Prostate gland (tissue), 2 donors: ENCODE results near the gene PGM3.

Experiments used
- CTCF ChIP-seq, 4 experiments: fragments of 200-600 bp in 2 of 4; fragments of 450-650 bp in 2 of 4; sonication (generic) in 2 of 4; IDR thresholded peaks; 1 replicate in 3 of 4; 2 replicates in 1 of 4; pipeline ENCODE4 v1.5.1; 2016 to 2019; ENCODE audit warnings: antibody characterized with exemption in 4 of 4, mild to moderate bottlenecking in 2 of 4, moderate library complexity in 2 of 4
- POLR2A ChIP-seq: fragments of 450-650 bp; IDR thresholded peaks from one replicate; pipeline ENCODE4 v1.6.1; 2016; ENCODE audit warnings: antibody characterized with exemption, mild to moderate bottlenecking

GRCh38 chr6:83169106-83169505 lies 24.0 kb downstream of the PGM3 start:
- no peak for TF ChIP-seq CTCF (IDR thresholded peaks at IDR 0.05)
- no peak for TF ChIP-seq POLR2A
